ENCODE measurements around the gene ZNF486.
"Not testable (repeated sequence)": the region's sequence is repeated elsewhere in the genome, so short reads cannot be mapped to it uniquely, and the experiment has no call there.

The ZNF486 gene

DNA sequence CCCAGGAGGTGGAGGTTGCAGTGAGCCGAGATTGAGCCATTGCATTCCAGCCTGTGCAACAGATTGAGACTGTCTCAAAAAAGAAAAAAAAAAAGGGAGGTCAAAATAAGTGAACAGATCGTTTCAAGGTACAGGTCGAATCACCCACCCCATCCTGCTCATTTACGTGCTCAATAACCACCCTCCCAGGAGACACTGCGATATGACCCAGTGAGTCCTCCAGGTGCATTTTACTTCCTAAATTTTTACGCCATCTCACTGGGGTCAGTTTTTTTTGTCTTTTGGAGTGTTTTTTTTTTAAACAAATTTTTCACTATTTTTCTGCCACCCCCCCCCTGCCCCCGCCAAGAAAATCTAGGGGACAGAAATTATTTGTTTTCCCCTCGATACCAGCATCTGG is 68.1 kb downstream of the ZNF486 start:
- DNase-seq: no peak

DNA sequence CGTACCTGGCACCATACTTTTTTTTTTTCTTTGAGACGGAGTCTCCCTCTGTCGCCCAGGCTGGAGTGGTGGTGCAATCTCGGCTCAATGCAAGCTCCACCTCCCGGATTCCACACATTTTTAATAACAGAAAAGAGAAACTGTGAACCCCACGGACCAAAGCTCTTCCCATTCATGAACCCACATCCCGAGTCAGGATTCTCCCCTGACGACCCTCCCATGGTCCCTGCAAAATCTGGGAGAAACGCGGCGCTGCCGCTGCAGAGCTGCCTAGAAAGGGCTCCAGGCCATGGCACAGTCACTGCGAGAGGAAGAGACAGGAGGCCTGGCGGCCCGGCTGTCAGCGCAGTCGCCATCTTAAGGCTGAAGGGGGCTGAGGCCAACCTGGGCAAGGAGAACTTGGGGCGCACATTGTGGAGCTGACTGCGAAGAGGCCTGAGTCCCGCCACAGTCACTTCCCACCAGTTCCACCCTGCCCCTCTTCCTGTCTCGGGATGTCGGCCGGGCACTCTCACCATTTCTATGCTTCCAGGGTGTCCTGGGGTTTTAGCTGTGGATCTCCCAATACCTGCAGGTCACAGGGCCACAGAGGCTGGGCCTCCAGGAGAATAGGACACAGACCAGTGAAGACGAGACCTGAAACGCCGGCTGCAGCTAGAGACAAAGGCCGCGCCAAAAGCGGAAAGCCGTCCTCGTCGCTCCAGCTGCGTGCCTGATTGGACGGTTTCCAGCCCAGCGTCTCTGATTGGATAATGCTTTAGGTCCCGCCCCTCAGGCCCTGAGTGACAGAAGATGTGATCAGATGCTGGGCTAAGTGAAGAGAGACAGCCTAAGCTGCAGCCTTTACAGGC is 71.0 kb downstream of the ZNF486 start:
- peak; percentile 93 to 95 for DNase-seq

DNA sequence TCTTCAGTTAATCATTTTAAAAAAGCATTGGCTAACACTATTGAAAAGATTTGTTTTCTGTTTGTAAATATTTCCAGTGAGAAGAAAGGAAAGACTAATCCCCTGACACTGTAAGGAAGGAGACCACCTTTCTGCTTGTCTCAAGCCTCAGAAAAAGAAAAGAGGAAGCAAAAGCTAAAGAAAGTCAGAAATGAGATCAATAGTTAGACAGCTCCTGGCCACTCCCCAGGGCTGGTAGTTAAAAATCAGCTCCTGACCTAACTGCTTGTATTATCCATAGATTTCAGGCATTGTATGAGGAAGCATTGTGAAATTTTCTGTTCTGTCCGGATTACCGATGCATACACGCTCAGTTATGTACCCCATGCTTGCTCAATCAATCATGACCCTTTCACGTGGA is 76.6 kb downstream of the ZNF486 start:
- DNase-seq: no peak

DNA sequence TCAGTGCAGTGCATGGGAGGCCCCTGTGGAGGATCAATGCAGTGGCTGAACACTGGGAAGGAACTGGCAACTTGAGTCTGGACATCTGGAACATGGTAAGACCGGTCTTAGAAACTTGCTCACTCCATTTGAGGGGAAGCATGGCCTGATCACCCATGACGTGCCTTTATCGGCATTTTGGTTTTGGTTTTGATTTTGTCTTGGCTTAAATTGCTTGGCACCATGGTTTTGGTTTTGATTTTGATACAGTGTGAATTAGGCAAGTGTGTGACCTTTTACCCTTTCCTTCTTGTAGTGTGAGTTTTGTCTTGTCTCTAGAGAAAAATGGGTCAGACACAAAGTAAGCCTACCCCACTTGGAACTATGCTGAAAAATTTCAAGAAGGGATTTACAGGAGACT is 77.3 kb downstream of the ZNF486 start:
- no peak for DNase-seq

DNA sequence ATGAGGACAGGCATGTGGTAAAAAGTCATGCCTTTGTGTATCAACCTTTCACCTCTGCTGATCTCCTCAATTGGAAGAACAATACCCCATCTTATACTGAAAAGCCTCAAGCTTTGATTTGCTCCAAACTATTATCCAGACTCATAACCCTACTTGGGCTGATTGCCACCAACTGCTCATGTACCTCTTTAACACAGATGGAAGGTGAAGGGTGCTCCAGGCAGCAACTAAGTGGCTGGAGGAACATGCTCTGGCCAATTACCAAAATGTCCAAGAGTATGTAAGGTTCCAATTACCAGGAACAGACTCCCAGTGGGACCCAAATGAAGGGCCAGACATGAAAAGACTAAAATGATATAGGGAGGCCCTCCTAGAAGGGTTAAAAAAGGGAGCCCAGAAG is 78.3 kb downstream of the ZNF486 start:
- no peak for DNase-seq

DNA sequence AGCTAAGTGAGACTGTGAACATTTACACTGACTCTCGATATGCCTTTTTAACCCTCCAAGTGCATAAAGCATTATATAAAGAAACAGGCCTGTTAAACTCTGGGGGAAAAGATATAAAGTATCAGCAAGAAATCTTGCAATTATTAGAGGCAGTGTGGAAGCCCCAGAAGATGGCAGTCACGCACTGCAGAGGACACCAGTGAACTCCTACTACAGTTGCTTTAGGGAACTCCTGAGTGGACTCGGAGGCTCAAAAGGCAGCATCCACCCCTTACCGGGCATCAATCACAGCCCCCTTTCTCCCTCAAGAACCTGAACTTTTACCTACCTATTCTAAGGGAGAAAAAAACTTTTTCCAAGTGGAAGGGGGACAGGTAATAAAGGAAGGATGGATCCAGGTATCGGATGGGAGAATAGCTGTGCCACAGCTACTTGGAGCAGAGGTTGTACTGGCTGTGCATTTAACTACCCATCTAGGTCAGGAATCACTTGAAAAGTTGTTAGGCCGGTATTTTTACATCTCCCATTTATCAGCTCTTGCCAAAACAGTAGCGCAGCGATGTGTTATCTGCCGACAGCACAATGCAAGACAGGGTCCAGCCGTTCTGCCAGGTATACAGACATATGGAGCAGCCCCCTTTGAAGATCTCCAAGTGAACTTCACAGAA is 80.1 kb downstream of the ZNF486 start:
- DNase-seq: peak; percentile 37 to 45

DNA sequence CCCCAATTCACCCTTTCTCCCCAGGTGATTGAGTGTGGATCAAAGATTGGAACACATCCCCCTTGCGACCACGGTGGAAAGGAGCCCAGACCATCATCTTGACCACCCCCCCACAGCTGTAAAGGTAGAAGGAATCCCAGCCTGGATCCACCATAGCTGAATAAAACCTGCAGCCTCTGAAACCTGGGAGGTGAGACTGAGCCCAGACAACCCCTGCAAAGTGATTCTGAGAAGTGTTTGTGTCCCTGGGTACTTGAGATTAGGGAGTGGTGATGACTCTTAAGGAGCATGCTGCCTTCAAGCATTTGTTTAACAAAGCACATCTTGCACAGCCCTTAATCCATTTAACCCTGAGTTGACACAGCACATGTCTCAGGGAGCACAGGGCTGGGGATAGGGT is 81.2 kb downstream of the ZNF486 start:
- not testable (repeated sequence) for DNase-seq
